ENCODE data around the gene MMP26. TPM values are rescaled to one million over a fixed set of nuclear protein-coding genes. Genes with fewer than 3 reads are reported as not detected.

MMP26 gene
- total RNA-seq, 1 donor from 2014 or later = not detected

DNA sequence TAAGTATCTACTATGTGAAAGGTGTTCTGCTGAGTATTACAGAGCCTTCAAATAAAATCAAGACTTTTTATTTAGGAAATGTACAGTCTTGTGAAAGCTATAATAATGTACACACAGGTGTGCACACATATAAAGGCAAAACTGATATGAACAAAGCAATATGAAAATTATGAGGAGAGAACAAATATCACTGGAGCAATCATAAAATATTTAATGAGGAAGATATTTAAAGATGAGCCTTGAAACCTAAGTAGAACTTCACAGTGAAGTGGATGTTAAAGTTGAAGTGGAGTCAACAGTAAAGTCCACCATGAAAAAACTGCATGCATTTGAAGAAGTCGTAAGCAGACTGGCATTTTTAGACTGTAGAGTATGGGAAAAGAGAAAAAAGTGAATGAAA, 46.6 kb downstream of the MMP26 start:
- TF ChIP-seq, protein P1, sequence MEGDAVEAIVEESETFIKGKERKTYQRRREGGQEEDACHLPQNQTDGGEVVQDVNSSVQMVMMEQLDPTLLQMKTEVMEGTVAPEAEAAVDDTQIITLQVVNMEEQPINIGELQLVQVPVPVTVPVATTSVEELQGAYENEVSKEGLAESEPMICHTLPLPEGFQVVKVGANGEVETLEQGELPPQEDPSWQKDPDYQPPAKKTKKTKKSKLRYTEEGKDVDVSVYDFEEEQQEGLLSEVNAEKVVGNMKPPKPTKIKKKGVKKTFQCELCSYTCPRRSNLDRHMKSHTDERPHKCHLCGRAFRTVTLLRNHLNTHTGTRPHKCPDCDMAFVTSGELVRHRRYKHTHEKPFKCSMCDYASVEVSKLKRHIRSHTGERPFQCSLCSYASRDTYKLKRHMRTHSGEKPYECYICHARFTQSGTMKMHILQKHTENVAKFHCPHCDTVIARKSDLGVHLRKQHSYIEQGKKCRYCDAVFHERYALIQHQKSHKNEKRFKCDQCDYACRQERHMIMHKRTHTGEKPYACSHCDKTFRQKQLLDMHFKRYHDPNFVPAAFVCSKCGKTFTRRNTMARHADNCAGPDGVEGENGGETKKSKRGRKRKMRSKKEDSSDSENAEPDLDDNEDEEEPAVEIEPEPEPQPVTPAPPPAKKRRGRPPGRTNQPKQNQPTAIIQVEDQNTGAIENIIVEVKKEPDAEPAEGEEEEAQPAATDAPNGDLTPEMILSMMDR (IDR thresholded peaks at IDR 0.05) = no peak
- Mint-ChIP-seq H3K4me1 (no peaks in the 10 kb centered on the region), H3K27me3 (no peaks in the 10 kb centered on the region), H3K27ac (no peak overlapping the region), H3K36me3 (ENCODE audit: low read depth) (no peaks in the 10 kb centered on the region), H3K4me3 (no peak overlapping the region), H3K9me3 (no peaks in the 10 kb centered on the region)
- POLR2A ChIA-PET = no interaction called here
- DNase-seq (no peak), ATAC-seq (ENCODE audit: low read depth) (no peak)
- intact Hi-C loops (cut with micrococcal nuclease) = no loop called here
- CTCF ChIA-PET = no interaction called here

Other genes starting within 250 kb of the MMP26 start
- gene OR52K1, start 222.1 kb upstream of the MMP26 start, total RNA-seq = not detected in 2 replicates
- not detected in 2 replicates for gene OR52M1, start 159.6 kb upstream of the MMP26 start, total RNA-seq
- not detected in 2 replicates for gene OR52I2, start 123.0 kb upstream of the MMP26 start, total RNA-seq
- gene OR52I1, start 110.7 kb upstream of the MMP26 start, total RNA-seq = not detected in 2 replicates
- gene TRIM68, start 96.6 kb upstream of the MMP26 start, total RNA-seq = 15.2 and 16.9 TPM in 2 replicates
- gene OR51D1, start 67.3 kb upstream of the MMP26 start, total RNA-seq = not detected in 2 replicates
- gene OR51E1, start 60.8 kb upstream of the MMP26 start, total RNA-seq = not detected in 2 replicates
- not detected in 2 replicates for gene OR51E2, start 6.9 kb upstream of the MMP26 start, total RNA-seq
- not detected in 2 replicates for gene OR51F1, start 65.2 kb downstream of the MMP26 start, total RNA-seq
- gene OR52R1, start 99.6 kb downstream of the MMP26 start, total RNA-seq = not detected in 2 replicates
- not detected in 2 replicates for gene OR51F2, start 116.5 kb downstream of the MMP26 start, total RNA-seq
- not detected in 2 replicates for gene OR51S1, start 144.4 kb downstream of the MMP26 start, total RNA-seq
- not detected in 2 replicates for gene OR51T1, start 177.1 kb downstream of the MMP26 start, total RNA-seq
- not detected in 2 replicates for gene OR51A7, start 199.0 kb downstream of the MMP26 start, total RNA-seq
- not detected in 2 replicates for gene OR51G2, start 214.6 kb downstream of the MMP26 start, total RNA-seq
- gene OR51G1, start 219.6 kb downstream of the MMP26 start, total RNA-seq = not detected in 2 replicates
- gene OR51A4, start 242.8 kb downstream of the MMP26 start, total RNA-seq = not detected in 2 replicates

Data from activated B cell treated with CpG ODN at 0.5 μM for 24 hours (primary cell).